Measurements from ENCODE around the gene FFAR1.

Gene FFAR1, protein sequence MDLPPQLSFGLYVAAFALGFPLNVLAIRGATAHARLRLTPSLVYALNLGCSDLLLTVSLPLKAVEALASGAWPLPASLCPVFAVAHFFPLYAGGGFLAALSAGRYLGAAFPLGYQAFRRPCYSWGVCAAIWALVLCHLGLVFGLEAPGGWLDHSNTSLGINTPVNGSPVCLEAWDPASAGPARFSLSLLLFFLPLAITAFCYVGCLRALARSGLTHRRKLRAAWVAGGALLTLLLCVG (N-terminal part only)

DNA sequence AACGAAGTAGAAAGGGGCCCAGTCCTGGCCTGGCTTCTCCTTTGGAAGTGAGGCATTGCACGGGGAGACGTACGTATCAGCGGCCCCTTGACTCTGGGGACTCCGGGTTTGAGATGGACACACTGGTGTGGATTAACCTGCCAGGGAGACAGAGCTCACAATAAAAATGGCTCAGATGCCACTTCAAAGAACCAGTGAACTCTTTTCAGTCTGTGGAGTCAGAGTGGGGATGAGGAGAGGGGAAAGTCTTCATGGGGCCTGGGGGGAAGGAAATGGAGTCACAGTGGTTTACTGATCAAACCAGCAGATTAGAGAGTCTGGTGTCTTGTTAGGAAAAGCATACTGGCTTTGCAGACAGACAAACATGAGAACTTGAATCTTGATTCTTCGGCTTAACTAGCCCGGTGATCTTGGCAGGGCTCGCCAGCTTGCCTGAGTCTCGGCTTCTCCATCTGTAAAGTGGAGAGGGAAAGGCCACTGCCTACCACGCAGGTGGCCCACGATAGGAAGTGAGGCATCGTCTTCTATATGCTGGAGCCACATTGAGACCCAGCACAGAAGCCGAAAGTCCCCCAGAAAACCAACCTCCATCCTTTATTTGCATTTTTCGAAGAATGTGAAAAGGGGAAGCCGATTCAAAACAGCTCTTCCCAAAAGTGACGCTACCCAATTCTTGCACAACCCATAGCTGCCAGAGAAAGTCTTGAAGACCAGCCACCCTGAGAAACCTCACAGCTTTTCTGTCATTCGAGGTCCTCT is at the start of gene FFAR1:
Gene FFAR1, plus strand, starts transcription at position 732 of the 759 bp plus-strand sequence. CDS start 3,650 bp downstream, outside the sequence.
- Histone ChIP-seq H3K27ac (ENCODE audit: low read depth, low read length) (no peak within 1 kb of the TSS), H3K4me3 (ENCODE audit: low read depth in 1 of 2, low read length in 2 of 2) (no peak within 1 kb of the TSS), H3K27me3 (ENCODE audit: control insufficient read depth in 1 of 2, insufficient read depth in 2 of 2, low read length in 2 of 2) (peaks cover 0 to 11% of the 10 kb centered on the region in 2 donors)

DNA sequence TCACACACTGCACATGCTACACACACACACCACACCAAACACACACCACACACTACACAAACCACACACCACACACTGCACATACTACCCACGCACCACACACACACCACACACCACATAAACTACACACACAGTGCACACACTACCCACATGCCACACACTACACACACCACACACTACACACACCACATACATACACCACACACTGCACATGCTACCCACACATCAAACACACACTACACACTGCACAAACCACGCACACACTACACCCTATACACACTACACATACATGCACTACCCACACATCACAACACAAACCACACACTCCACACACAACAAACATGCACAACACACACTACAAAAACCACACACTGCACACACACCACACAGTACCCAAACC is 49.8 kb upstream of the FFAR1 start:
- Histone ChIP-seq H3K36me3 (ENCODE audit: insufficient read depth, low read length) (no peaks in the 10 kb centered on the region), H3K4me1 (ENCODE audit: insufficient read depth, low read length) (no peaks in the 10 kb centered on the region), H3K27ac (ENCODE audit: low read depth, low read length) (no peak overlapping the region), H3K9me3 (ENCODE audit: low read length) (no peaks in the 10 kb centered on the region), H3K4me3 (ENCODE audit: low read depth in 1 of 2, low read length in 2 of 2) (no peak overlapping the region), H3K27me3 (ENCODE audit: control insufficient read depth in 1 of 2, insufficient read depth in 2 of 2, low read length in 2 of 2) (peaks cover 17 to 40% of the 10 kb centered on the region in 2 donors), H3K9ac (ENCODE audit: low read length) (no peak overlapping the region)

More for the DNA sequence above, at the start of gene FFAR1:
- no peaks in the 10 kb centered on the region for H3K36me3 ChIP-seq (ENCODE audit: insufficient read depth, low read length)
- H3K4me1 ChIP-seq (ENCODE audit: insufficient read depth, low read length), result no peaks in the 10 kb centered on the region
- H3K9me3 ChIP-seq (ENCODE audit: low read length), result no peaks in the 10 kb centered on the region
- no peak within 1 kb of the TSS for H3K9ac ChIP-seq (ENCODE audit: low read length)

DNA sequence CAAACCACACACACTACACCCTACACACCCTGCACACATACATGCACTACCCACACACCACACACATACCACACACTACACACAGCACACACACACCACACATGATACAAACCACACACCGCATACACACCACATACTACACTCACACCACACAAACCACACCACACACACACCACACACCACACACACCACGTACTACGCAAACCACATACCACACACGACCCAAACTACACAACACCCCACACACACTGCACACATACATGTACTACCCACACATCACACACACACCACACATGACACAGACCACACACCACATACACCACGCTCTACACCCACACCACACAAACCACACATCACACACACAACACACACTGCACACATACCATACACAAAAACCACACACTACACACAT is 49.1 kb upstream of the FFAR1 start:
- H3K36me3 ChIP-seq (ENCODE audit: insufficient read depth, low read length), result no peaks in the 10 kb centered on the region
- peaks cover 17 to 35% of the 10 kb centered on the region in 2 donors for H3K27me3 ChIP-seq (ENCODE audit: control insufficient read depth in 1 of 2, insufficient read depth in 2 of 2, low read length in 2 of 2)
- no peaks in the 10 kb centered on the region for H3K4me1 ChIP-seq (ENCODE audit: insufficient read depth, low read length)
- no peaks in the 10 kb centered on the region for H3K9me3 ChIP-seq (ENCODE audit: low read length)
- no peak overlapping the region for H3K27ac ChIP-seq (ENCODE audit: low read depth, low read length)
- H3K4me3 ChIP-seq (ENCODE audit: low read depth in 1 of 2, low read length in 2 of 2), result no peak overlapping the region
- no peak overlapping the region for H3K9ac ChIP-seq (ENCODE audit: low read length)

DNA sequence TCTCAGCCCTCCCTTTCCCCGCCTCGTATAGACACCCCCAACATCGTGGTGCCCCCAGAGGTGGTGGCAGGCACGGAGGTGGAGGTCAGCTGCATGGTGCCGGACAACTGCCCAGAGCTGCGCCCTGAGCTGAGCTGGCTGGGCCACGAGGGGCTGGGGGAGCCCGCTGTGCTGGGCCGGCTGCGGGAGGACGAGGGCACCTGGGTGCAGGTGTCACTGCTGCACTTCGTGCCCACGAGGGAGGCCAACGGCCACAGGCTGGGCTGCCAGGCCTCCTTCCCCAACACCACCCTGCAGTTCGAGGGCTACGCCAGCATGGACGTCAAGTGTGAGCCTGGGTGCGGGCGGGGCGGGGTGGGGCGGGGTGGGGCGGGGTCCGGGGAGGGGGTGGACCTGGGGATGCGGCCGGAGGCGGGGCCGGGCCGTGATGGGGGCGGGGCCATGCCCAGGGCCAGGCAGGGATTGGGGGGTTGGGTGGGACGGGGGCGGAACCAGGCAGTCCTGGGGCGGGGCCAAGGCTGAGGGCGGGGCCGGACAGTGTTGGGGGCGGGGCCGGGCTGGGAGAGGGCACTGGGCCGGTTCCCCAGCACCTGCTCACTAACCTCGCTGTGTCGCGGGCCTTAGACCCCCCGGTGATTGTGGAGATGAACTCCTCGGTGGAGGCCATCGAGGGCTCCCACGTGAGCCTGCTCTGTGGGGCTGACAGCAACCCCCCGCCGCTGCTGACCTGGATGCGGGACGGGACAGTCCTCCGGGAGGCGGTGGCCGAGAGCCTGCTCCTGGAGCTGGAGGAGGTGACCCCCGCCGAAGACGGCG is 48.0 kb upstream of the FFAR1 start:
- Histone ChIP-seq H3K4me3 (ENCODE audit: low read depth in 1 of 2, low read length in 2 of 2) (no peak overlapping the region), H3K27ac (ENCODE audit: low read depth, low read length) (no peak overlapping the region)

DNA sequence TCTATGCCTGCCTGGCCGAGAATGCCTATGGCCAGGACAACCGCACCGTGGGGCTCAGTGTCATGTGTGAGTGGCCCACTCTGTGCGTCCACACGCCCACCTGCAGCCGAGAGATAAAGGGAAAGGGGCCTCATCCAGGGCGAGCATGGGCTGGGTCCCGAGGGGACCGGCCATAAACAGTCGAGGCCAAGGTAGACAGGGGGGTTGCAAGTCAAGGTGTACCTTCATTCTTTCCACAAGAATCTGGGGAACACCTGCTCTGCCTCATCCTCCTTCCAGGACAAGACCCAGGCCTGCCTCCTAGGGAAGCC is 47.4 kb upstream of the FFAR1 start:
- Histone ChIP-seq H3K4me1 (ENCODE audit: insufficient read depth, low read length) (no peaks in the 10 kb centered on the region), H3K27me3 (ENCODE audit: control insufficient read depth in 1 of 2, insufficient read depth in 2 of 2, low read length in 2 of 2) (peaks cover 17 to 32% of the 10 kb centered on the region in 2 donors), H3K4me3 (ENCODE audit: low read depth in 1 of 2, low read length in 2 of 2) (no peak overlapping the region), H3K9ac (ENCODE audit: low read length) (no peak overlapping the region), H3K9me3 (ENCODE audit: low read length) (no peaks in the 10 kb centered on the region), H3K36me3 (ENCODE audit: insufficient read depth, low read length) (no peaks in the 10 kb centered on the region), H3K27ac (ENCODE audit: low read depth, low read length) (no peak overlapping the region)

More for the DNA sequence above, 48.0 kb upstream of the FFAR1 start:
- Histone ChIP-seq H3K9me3 (ENCODE audit: low read length) (no peaks in the 10 kb centered on the region), H3K4me1 (ENCODE audit: insufficient read depth, low read length) (no peaks in the 10 kb centered on the region), H3K27me3 (ENCODE audit: control insufficient read depth in 1 of 2, insufficient read depth in 2 of 2, low read length in 2 of 2) (peaks cover 17 to 27% of the 10 kb centered on the region in 2 donors), H3K36me3 (ENCODE audit: insufficient read depth, low read length) (no peaks in the 10 kb centered on the region), H3K9ac (ENCODE audit: low read length) (no peak overlapping the region)

- Histone ChIP-seq H3K4me1 (ENCODE audit: insufficient read depth, low read length) (no peaks in the 10 kb centered on the region), H3K27ac (ENCODE audit: low read depth, low read length) (no peak overlapping the region), H3K36me3 (ENCODE audit: insufficient read depth, low read length) (no peaks in the 10 kb centered on the region), H3K27me3 (ENCODE audit: control insufficient read depth in 1 of 2, insufficient read depth in 2 of 2, low read length in 2 of 2) (peaks cover 17 to 23% of the 10 kb centered on the region in 2 donors), H3K9me3 (ENCODE audit: low read length) (no peaks in the 10 kb centered on the region), H3K4me3 (ENCODE audit: low read depth in 1 of 2, low read length in 2 of 2) (no peak overlapping the region), H3K9ac (ENCODE audit: low read length) (no peak overlapping the region)
Measured at GRCh38 chr19:35301961-35302360, 45.7 kb upstream of the FFAR1 start.

GRCh38 chr19:35302446-35302845 is 45.3 kb upstream of the FFAR1 start:
- H3K27ac ChIP-seq (ENCODE audit: low read depth, low read length), result no peak overlapping the region
- no peaks in the 10 kb centered on the region for H3K4me1 ChIP-seq (ENCODE audit: insufficient read depth, low read length)
- H3K9me3 ChIP-seq (ENCODE audit: low read length), result no peaks in the 10 kb centered on the region
- H3K27me3 ChIP-seq (ENCODE audit: control insufficient read depth in 1 of 2, insufficient read depth in 2 of 2, low read length in 2 of 2), result peaks cover 15 to 23% of the 10 kb centered on the region in 2 donors
- no peak overlapping the region for H3K9ac ChIP-seq (ENCODE audit: low read length)
- no peaks in the 10 kb centered on the region for H3K36me3 ChIP-seq (ENCODE audit: insufficient read depth, low read length)
- no peak overlapping the region for H3K4me3 ChIP-seq (ENCODE audit: low read depth in 1 of 2, low read length in 2 of 2)

- H3K4me1 ChIP-seq (ENCODE audit: insufficient read depth, low read length), result no peaks in the 10 kb centered on the region
- no peak overlapping the region for H3K4me3 ChIP-seq (ENCODE audit: low read depth in 1 of 2, low read length in 2 of 2)
- H3K9me3 ChIP-seq (ENCODE audit: low read length), result no peaks in the 10 kb centered on the region
- no peaks in the 10 kb centered on the region for H3K36me3 ChIP-seq (ENCODE audit: insufficient read depth, low read length)
- H3K27me3 ChIP-seq (ENCODE audit: control insufficient read depth in 1 of 2, insufficient read depth in 2 of 2, low read length in 2 of 2), result peaks cover 7 to 23% of the 10 kb centered on the region in 2 donors
- no peak overlapping the region for H3K9ac ChIP-seq (ENCODE audit: low read length)
- H3K27ac ChIP-seq (ENCODE audit: low read depth, low read length), result no peak overlapping the region
Measured at GRCh38 chr19:35303357-35303915, 44.3 kb upstream of the FFAR1 start.

- Histone ChIP-seq H3K4me1 (ENCODE audit: insufficient read depth, low read length) (no peaks in the 10 kb centered on the region), H3K9ac (ENCODE audit: low read length) (no peak overlapping the region), H3K4me3 (ENCODE audit: low read depth in 1 of 2, low read length in 2 of 2) (no peak overlapping the region), H3K9me3 (ENCODE audit: low read length) (no peaks in the 10 kb centered on the region), H3K27me3 (ENCODE audit: control insufficient read depth in 1 of 2, insufficient read depth in 2 of 2, low read length in 2 of 2) (peaks cover 4 to 22% of the 10 kb centered on the region in 2 donors), H3K36me3 (ENCODE audit: insufficient read depth, low read length) (no peaks in the 10 kb centered on the region), H3K27ac (ENCODE audit: low read depth, low read length) (no peak overlapping the region)
Measured at GRCh38 chr19:35304036-35304435, 43.7 kb upstream of the FFAR1 start.

DNA sequence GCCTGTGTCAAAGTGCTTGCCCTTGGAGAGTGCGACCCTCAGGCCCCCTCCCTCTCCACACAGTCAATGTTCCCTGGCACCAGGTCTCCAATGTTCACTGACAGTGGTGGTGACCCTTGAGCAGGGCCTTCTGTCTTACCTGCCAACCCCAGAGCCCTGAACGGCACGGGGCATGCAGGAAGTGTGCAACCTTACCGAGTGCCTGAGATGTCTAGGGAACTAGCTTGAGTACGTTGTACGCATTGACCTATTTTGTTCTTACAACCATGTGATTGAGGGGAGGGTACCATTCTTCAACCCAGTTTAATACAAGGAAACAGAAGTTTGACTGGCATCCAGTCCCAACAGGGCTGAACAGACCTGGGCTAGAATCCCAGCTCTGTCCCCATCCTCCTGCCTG is 42.5 kb upstream of the FFAR1 start:
- no peaks in the 10 kb centered on the region for H3K4me1 ChIP-seq (ENCODE audit: insufficient read depth, low read length)
- H3K27ac ChIP-seq (ENCODE audit: low read depth, low read length), result no peak overlapping the region
- no peak overlapping the region for H3K4me3 ChIP-seq (ENCODE audit: low read depth in 1 of 2, low read length in 2 of 2)
- no peaks in the 10 kb centered on the region for H3K9me3 ChIP-seq (ENCODE audit: low read length)
- H3K27me3 ChIP-seq (ENCODE audit: control insufficient read depth in 1 of 2, insufficient read depth in 2 of 2, low read length in 2 of 2), result peaks cover 4 to 17% of the 10 kb centered on the region in 2 donors
- H3K36me3 ChIP-seq (ENCODE audit: insufficient read depth, low read length), result no peaks in the 10 kb centered on the region
- H3K9ac ChIP-seq (ENCODE audit: low read length), result no peak overlapping the region

All from muscle layer of colon (tissue), 2 donors.